ENCODE results near the gene EIF4EBP2. TPM values are rescaled to one million over a fixed set of nuclear protein-coding genes. Genes with fewer than 3 reads are reported as not detected.
A peak's percentile ranks its signal among the peaks of the same experiment; 100 is the strongest.

The EIF4EBP2 gene
- total RNA-seq, 1 donor from 2014 or later: 41.1 TPM

DNA sequence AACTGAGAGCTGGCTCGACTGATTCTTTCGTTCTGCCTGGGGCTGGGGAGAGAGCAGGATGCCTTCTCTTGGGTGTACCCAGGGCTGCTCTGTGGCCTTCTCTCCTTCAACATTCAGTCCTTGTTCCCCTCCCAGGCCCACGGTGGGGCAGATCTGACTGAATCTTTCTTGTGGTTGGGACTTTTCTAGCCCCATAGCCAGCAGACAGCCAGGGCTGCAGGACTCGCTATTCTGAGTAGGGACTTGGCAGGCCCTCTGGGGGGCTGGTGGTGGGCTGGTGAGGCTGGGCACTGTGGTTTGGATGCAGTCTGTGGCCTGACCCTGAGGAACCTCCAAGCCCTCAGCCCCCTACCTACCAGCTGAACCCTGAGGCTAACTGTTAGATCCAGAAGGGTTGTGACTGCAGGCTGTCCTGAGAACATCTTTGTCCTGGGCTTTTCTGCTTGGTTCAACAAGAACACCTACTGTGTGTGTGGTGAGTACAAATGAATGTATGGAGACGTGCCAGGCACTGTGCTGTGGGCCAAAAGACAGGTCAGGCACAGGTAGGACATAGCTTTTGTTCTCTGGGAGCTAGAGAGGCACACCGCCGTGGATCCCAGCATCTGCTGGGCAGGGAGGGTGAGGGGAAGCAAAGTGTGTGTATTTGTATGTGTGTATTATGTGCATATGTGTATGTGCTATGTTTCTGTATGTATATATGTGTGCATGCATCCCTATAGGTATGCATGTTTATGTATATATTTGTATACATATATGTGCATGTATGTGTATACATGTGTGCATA lies 72.5 kb downstream of the EIF4EBP2 start:
- TF ChIP-seq, protein P1, sequence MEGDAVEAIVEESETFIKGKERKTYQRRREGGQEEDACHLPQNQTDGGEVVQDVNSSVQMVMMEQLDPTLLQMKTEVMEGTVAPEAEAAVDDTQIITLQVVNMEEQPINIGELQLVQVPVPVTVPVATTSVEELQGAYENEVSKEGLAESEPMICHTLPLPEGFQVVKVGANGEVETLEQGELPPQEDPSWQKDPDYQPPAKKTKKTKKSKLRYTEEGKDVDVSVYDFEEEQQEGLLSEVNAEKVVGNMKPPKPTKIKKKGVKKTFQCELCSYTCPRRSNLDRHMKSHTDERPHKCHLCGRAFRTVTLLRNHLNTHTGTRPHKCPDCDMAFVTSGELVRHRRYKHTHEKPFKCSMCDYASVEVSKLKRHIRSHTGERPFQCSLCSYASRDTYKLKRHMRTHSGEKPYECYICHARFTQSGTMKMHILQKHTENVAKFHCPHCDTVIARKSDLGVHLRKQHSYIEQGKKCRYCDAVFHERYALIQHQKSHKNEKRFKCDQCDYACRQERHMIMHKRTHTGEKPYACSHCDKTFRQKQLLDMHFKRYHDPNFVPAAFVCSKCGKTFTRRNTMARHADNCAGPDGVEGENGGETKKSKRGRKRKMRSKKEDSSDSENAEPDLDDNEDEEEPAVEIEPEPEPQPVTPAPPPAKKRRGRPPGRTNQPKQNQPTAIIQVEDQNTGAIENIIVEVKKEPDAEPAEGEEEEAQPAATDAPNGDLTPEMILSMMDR (IDR thresholded peaks at IDR 0.05): no peak
- Mint-ChIP-seq H3K27ac (ENCODE audit: unreplicated experiment) (no peak overlapping the region), H3K4me3 (ENCODE audit: unreplicated experiment) (no peak overlapping the region), H3K36me3 (ENCODE audit: unreplicated experiment) (no peaks in the 10 kb centered on the region), H3K27me3 (ENCODE audit: unreplicated experiment) (peaks cover 11% of the 10 kb centered on the region), H3K9me3 (ENCODE audit: unreplicated experiment) (no peaks in the 10 kb centered on the region), H3K4me1 (ENCODE audit: unreplicated experiment) (peaks cover 12% of the 10 kb centered on the region)
- no peak for DNase-seq (ENCODE audit: extremely low spot score, unreplicated experiment)

DNA sequence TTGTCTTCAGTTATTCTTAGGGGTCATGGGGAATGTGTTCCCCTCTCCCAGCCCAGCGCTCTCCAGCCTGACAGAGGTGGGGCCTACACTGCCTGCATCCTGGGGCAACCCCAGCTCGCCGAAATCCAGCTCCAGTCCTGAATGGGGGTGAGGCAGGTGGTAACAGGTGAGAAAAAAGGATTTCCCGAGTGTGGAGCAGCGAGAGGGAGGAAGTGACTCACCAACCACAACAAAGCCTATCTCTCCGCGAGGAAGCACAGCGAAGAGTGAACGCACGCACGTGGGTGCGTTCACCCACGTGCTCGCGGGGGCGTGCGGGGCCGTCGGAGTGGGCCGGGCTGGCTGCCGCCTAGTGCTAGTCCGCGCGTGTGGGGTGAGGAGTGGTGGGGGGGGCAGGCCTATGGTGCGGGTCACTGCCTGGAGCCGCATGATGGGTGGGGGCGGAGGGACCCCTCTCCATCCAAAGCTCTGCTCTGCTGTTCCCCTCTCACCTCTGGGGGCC lies 73.8 kb downstream of the EIF4EBP2 start:
- H3K27ac Mint-ChIP-seq (ENCODE audit: unreplicated experiment): no peak overlapping the region
- no peaks in the 10 kb centered on the region for H3K9me3 Mint-ChIP-seq (ENCODE audit: unreplicated experiment)
- H3K27me3 Mint-ChIP-seq (ENCODE audit: unreplicated experiment): peaks cover 11% of the 10 kb centered on the region

More for the DNA sequence above, 73.8 kb downstream of the EIF4EBP2 start:
- H3K4me1 Mint-ChIP-seq (ENCODE audit: unreplicated experiment): peaks cover 20% of the 10 kb centered on the region
- peak overlapping the region; percentile 75 for H3K4me3 Mint-ChIP-seq (ENCODE audit: unreplicated experiment)
- TF ChIP-seq, protein P1 (IDR thresholded peaks at IDR 0.05): no peak
- DNase-seq (ENCODE audit: extremely low spot score, unreplicated experiment): no peak
- no peaks in the 10 kb centered on the region for H3K36me3 Mint-ChIP-seq (ENCODE audit: unreplicated experiment)

Other genes with a start within 250 kb of the EIF4EBP2 start
- gene SAR1A, start 233.6 kb upstream of the EIF4EBP2 start, total RNA-seq: 143 and 168 TPM in 2 replicates
- gene PPA1, start 170.7 kb upstream of the EIF4EBP2 start, total RNA-seq: 59.8 and 60.4 TPM in 2 replicates
- not detected in 2 replicates for gene NPFFR1, start 120.1 kb upstream of the EIF4EBP2 start, total RNA-seq
- 4.0 and 5.8 TPM in 2 replicates for gene LRRC20, start 21.5 kb upstream of the EIF4EBP2 start, total RNA-seq
- not detected in 2 replicates for gene NODAL, start 37.5 kb downstream of the EIF4EBP2 start, total RNA-seq
- 2.8 and 3.1 TPM in 2 replicates for gene PALD1, start 74.6 kb downstream of the EIF4EBP2 start, total RNA-seq
- gene PRF1, start 198.6 kb downstream of the EIF4EBP2 start, total RNA-seq: not detected in 2 replicates

All from osteocyte (in vitro differentiated cells).